ENCODE measurements around the gene GNPAT.

- TF ChIP-seq CTCF (conservative IDR thresholded peaks at IDR 0.05; ENCODE audit: low read depth, low read length) (no peak), CEBPB (IDR thresholded peaks at IDR 0.05; ENCODE audit: low read depth, low read length) (no peak), RAD21 (IDR thresholded peaks at IDR 0.05; ENCODE audit: low read length) (no peak), POLR2A (IDR thresholded peaks at IDR 0.05; ENCODE audit: low read depth, low read length) (no peak), RFX5 (IDR thresholded peaks at IDR 0.05; ENCODE audit: low read depth, low read length) (no peak), USF2 (IDR thresholded peaks at IDR 0.05; ENCODE audit: low read depth, low read length) (no peak), MXI1 (IDR thresholded peaks at IDR 0.05; ENCODE audit: borderline replicate concordance, low read depth, low read length) (no peak), MAFK (IDR thresholded peaks at IDR 0.05; ENCODE audit: low read depth, low read length) (no peak), FOS (IDR thresholded peaks at IDR 0.05; ENCODE audit: low read depth, low read length) (no peak), CHD1 (IDR thresholded peaks at IDR 0.05; ENCODE audit: low read depth, low read length) (no peak), MAZ (IDR thresholded peaks at IDR 0.05; ENCODE audit: borderline replicate concordance, low read depth, low read length) (no peak), SMC3 (IDR thresholded peaks at IDR 0.05; ENCODE audit: low read depth, low read length) (no peak)
Observed at GRCh38 chr1:231235526-231236207, 5.3 kb upstream of the GNPAT start.
